RCC 7860 (cell line): ENCODE results near the gene NFIB.

Experiments used
- DNase-seq: peaks from one replicate; pipeline ENCODE4 v3.0.0-alpha.2; 2015; ENCODE audit warnings: low spot score
- FAIRE-seq: peaks from 2 replicates; lab custom pipeline; 2012; peaks lifted over from hg19 to GRCh38; lab: Jason Lieb, UNC

NFIB gene

DNA sequence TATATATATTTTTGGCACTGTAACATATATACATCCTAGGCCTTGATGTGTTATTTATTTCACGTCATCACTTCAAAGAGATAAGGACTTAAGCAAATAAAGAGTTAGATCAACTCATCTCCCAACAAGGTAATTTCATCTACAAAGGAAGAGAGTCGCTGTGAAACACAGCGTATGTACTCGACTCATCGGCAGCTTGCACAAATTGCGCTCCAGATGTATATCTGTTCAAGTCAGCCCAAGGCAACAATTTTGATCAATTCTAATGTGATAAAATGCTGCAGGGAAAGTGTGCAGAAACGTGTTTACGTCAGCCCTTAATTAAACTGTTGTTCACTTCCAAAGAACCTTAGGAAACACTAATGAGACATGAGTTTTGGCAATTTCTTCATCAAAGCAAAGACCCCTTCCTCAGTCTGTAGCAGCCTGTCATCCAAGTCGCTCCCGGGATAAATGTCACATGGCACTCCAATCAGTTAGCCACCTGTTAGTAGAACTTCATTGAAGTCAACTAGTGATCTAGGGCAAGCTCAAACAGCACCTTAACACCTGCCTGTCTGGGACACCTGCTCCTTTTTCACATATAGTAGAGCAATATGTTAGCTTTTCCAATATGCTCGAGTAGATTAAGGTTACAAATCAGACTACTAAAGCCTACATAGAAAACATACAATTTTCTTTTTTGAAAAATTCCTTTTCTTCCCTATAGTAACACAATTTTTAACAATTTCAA is 182.4 kb downstream of the NFIB start:
- FAIRE-seq (no peak), DNase-seq (no peak)

DNA sequence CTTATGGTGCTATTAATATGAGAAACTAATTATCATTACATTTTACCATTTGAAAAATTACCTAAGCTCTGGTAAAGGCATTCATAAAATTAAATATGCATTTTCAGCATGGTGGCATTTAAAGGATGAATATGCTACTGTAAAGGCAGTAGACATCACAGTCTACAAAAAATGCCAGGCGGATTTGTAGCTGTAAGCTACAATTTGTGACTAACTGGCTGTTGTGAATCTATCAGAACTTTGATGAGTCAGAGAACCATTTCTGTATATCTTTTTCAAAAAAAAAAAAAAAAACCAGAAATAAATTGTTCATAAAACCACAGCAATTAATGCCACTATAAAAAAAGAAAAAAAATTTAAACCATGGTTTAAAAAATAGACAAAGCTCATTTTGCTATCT is 186.3 kb downstream of the NFIB start:
- FAIRE-seq (no peak), DNase-seq (no peak)

DNA sequence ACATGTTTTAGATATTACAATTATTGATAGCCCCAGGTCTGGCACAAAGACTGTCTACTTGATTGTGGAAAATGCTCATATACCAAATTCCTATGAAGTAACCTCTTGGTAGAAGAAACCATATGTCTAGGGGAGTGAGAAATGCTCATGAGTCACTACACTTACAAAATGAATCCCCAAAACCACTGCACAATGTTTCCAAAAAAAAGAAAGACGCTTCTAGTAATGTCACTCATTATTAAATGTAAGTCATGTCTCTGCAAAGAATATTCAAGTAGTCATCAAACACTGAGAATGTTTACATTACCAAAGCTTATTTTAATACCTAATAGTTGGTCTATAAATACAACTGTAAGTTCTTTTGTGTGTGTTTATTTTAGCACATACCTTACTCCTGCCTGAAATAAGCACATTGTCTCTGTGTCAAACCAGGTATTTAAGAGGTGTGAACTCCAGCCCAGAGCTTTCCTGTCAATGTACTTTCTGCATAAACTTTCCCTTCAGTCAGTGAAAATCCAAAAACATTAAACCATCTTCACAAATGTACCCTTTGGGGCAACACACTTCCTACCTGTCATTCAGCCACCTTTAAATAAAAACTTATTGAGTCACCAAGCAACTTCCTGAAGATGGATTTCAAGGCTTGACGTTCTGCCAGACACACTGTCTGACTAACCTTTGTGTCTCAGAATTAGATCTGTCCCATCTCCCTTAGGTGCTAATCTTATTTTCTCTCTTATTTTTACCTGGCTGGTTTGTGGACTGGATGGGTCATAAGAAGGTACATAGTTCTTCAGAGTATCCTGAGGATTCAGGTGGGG is 194.0 kb downstream of the NFIB start:
- FAIRE-seq, result no peak
- no peak for DNase-seq

DNA sequence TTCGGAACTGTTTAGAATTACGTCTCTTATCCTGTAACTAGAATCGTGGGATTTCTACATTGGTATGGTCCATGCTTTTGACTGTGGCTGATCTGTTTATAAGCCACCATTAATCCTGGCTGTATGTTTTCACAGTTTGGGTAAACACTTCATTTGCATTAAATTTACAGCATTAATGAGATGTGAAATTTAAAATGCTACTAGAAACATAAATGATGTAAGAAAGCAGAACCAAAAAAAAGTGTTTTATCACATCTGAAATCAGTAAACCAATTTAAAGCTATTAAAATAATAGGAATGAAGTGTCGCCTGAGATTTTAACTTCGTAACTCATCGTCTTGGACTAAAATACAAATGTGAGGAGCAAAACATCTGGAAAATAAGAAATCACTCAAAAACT is 201.7 kb downstream of the NFIB start:
- no peak for DNase-seq
- no peak for FAIRE-seq

DNA sequence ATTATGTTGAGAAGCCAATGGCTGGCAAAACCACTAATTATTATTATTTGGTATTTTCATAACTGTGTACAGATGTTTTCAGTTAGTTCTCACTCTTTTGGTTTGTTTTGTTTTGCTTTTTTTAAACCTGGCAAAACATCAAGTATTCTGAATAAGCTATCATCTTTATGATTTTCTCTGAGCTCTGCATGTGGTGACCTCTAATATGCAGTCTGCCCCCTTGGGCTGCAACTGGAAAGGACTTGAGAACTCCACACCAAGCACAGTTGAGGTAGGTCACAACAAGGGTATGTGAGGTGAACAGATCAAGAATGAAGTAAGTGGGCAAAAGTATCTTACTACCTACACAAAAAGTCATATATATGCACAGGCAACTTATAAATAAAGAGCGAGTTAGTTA is 202.2 kb downstream of the NFIB start:
- no peak for FAIRE-seq
- DNase-seq, result no peak

DNA sequence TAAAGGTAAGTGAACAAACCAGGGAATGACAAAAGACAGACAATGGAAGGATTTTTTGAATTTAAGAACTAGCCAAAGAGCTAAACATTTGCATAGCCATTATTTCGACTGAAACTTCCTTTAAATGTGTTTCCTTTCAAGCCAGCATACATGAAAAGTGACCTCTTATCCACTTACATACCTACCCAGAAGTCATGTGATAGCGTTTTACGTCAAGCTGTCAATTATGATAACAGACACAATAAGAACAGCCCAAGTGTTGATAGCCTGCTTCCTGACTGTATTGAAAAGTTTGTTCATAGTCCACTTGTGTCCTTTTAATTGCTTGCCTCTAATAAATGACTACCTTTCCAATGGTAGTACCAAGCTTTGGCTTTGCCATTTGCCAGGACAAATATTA is 206.0 kb downstream of the NFIB start:
- FAIRE-seq (no peak), DNase-seq (no peak)

DNA sequence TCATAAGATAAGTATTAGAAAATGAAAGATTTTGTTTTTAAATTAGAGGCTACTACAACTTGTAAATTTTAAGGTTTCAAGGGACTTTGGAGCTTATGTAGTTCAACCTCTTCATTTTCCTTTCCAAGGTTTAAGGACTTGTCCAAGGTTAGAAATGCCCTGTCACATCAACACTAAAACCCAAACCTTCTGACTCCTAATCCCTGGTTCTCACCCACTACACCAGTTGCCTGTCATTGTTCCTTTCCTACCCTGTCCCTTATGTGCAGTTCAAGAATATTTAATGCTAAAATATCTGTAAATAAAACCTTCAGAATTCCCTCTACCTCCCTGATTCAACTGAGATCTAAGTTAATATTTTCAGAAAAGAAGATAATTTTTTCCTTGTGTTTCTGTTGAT is 206.4 kb downstream of the NFIB start:
- DNase-seq (no peak), FAIRE-seq (no peak)

DNA sequence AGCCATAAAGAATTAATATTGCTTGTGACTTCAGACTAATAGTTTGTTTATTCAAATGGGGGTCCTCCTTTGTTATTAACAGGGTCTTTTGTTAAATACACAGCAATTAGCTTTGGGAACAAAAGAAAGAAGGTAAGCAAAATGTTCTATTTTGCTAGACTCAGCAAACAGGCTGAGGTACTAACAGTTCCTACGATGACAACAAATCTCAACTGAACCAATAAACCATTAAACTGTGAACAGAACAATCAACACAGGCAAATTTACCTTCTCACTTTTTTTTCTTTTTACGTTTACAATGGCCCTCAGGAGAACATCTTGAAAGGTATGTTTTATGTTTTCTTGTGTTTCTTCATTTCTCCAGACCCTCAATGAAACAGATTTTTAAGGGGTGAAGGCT is 207.2 kb downstream of the NFIB start:
- no peak for DNase-seq
- no peak for FAIRE-seq

DNA sequence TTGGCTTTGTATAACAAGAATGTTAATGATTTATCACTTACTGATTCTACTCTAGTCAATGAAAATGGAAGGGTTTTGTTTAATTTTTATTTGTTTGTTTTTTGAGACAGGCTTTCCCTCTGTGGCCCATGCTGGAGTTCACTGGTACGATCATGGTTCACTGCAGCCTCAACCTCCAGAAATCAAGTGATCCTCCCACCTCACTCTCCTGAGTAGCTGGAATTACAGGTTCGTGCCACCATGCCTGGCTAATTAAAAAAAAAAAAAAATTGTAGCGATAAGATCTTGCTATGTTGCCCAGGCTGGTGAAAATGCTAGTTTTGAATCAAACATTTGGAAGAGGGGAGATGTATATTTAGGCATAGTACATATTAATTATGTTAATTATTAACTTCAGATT is 209.4 kb downstream of the NFIB start:
- FAIRE-seq (no peak), DNase-seq (no peak)

DNA sequence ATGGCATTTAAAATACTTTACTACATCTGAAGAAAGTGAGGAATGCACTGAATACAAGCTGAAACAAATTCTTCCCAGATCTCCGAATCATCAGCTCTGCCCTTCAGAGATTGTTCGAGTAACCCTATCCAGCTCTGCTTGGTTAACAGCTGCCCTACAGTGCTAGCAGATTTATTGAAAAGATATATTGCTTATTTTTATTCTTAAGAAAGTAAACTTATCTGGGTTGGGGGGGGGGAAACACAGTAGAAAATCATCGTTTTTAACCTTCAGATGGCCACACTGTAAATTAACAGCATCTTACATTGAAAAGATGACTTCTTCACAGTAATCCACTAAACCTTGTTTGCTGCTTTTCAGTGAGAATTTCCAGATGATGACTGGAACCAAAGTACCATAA is 210.8 kb downstream of the NFIB start:
- no peak for DNase-seq
- no peak for FAIRE-seq

DNA sequence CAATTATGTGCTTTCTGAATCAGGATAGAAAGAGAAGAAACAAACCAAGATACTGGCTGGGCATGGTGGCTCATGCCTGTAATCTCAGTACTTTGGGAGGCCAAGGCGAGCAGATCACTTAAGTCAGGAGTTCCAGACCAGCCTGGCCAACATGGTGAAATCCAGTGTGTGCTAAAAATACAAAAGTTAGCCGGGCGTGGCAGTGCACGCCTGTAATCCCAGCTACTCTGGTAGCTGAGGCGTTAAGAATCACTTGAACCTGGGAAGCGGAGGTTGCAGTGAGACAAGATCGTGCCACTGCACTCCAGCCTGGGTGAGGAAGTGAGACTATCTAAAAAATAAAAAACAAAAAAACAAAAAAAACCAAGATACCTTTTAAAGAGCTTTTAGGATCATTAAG is 214.2 kb downstream of the NFIB start:
- no peak for FAIRE-seq
- DNase-seq, result no peak

DNA sequence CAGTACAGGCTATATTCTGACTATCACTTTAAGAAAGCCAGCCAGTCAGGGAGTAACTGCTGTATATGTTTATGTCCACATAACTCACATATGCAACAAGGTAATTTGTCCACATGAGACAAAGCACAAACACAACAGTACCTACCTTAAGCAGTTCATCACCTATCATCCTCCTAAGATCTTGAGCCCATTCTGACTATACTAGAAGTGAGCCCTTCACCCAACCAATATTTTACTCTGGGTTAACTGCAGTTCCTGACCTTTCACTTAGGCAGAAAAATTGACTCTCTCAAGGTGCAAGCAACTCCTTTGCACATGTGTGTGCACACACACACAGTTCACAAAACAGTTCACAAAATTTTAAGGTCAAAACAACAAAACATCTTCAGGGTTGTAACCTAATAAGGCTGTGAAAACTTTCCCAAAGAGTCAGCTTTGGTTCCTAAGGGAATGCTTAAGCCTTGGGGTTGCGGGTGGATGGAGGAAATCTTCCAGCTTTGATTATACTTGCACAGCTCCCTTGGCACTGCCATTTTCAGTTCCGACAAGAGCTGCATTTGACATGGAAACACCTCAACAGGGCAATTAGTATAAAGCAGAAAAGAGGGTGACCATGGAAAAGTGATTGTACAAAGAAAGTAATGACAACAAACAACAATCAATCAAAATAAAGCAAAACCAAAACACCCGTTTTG is 215.3 kb downstream of the NFIB start:
- no peak for FAIRE-seq
- no peak for DNase-seq

DNA sequence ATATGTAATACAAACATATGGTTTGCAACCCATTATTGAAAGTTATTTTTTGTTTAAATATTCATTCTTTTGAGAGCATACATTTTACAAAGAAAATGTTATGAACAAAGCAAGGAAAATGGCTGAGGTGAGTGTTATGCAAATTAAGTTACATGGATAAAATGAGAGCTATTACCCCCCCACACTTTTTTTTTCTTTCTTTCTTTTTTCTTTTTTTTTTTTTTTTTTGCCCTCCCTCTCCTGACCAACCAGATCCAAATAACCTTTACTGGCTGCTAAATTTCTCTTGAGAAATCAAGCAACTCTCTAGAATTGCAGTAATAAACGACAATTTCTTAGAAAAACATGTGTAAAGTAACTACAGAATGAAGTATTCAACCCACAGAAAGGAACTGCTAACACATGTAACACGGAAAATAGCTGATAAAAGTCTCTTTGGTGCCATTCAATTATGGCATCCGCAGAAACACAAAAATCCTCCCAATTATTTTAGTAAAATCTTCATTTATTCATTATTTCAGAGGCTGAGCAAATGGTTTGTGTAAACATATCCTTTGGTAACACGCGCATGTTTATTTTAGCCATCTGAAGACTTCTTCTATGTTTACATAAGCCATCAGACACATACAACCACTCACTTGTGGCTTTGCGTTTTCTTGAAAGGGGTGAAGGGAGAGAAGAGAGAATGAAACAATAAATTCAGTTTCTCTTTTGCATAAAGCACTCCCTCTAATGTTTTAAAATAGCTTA is 216.1 kb downstream of the NFIB start:
- FAIRE-seq, result no peak
- DNase-seq, result no peak

DNA sequence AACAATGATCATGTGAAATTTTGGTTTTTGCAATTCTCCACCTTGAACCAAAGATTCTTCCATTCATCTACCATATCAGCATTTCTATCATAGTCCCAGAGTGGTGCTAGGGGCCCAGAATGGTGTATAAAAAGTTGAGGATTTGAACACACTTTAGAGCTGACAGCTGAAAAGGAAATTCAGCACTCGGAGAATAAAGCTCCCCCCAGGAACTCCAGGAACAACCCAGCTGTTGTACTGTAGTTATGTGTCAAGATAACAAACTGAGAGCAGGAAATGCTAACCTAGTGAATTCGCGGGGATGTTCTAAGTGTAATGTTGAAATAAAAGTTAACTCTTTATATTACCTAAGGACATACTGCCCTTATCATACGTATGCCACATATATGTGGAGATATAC is 216.7 kb downstream of the NFIB start:
- DNase-seq, result no peak
- no peak for FAIRE-seq

DNA sequence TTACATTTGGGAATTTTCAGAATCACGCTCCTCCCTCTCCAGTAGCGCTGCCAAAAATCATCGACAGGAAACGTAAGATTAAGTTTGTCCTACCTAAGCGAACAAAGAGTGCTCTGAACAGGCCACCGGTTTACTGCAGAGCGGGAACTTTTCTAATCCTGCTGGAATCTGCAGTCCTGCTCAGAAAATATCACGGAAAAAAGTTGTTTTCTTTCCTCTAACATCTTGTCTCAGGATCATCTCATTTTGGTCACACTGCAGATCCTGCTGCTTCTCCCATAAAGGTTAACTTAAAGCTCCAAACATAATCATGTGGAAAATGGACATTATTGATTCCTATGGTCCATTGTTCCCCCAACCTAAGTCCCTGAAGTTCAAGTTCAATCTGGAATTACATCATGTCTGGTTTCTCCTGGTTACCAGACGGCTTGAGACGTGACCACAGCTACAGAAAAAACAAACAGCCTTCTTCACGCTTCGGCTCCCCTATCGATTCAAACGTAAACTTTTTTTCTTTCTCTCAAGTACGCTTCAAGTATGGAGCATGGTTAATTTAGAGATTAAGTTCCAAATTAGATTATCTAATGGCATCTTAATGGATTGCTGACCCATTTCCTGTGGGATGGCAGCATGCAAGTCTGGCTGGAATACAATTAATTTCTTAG is 217.6 kb downstream of the NFIB start:
- DNase-seq (no peak), FAIRE-seq (no peak)

DNA sequence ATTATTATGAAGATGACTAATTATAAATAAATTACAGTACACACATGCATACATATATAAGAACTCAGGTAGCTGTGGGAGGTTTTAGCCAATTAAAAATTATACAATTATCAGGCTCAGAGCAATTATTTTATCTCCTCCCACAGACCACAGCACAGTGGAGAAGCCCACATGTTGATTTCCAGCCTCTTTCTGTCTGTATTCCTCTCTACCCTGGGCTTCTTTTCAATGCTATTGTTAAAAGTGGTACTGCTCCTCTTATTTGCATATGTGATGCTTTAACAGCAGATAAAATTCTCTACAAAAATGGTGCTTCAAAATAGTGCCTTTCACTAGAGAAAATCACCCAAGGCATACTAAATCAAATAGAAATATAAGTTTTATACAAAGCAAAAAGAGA is 218.7 kb downstream of the NFIB start:
- DNase-seq, result no peak
- no peak for FAIRE-seq

DNA sequence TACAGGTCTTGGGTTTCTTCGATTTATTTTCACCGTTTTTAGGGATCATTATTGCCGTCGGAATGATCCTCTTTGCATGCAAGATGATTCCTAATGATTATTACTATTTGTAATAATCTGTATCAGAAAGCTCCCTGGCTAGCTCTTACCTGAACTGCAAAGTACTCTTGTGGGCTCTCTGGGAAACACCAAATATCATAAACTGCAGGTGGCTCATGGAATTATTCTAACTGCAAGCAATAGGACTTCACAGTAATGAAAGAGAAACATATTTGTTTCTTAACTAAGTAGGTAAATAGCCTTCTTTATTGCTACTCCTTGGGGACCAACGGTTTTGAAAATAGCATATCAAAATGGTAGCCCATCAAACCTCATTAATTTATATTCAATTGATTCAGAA is 219.4 kb downstream of the NFIB start:
- no peak for FAIRE-seq
- no peak for DNase-seq

DNA sequence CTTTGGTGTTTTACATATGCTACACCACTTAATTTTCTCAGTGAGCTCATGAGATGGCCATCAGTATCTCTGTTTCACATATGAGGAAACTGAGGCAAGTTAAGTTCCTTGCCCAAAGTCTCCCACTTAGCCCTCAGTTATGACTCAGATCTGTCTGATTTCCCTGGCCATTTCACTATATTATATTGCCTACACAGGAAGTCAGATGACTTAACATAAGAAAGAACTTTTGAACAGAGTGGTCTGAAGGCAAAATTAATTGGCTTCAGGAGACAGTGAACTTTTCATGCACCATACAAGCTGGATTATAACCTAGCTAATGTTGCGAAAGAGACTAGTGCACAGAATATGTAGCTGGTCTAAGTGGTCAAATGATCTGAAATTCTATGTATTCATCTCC is 221.6 kb downstream of the NFIB start:
- FAIRE-seq (no peak), DNase-seq (no peak)

DNA sequence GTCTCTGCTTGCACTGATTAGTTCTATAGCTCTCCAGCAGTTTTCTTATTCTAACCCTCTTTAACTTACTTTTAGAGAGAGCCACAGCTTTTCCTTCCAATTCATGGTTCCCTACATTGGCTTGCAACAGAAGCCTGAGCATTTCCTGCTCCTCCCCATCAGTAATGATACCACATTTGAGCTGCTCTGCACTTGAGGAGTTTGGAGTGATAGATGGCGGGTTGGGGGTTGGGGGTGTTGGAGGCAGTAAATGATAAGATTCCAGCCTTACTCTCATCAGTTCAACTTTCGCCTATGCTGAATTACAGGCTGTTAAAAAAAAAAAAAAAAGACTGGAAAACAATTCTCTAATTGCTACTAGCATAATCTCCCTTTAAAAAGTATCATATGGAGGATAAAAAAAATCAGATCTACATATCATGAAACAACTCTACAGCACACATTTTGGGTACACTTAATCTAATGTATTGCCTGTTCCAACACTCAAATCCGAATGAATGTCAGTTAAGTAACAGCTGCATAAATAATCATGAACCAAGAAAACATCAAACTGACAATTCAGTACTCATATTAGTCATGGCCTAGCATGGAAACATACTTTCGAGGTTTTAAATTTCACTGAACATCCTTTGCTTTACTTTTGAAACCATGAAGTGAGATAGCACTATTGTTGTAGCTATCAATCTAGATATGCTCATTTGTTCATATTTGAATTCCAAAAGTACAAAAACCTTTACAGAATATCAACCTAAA is 224.7 kb downstream of the NFIB start:
- DNase-seq, result no peak
- FAIRE-seq, result no peak

DNA sequence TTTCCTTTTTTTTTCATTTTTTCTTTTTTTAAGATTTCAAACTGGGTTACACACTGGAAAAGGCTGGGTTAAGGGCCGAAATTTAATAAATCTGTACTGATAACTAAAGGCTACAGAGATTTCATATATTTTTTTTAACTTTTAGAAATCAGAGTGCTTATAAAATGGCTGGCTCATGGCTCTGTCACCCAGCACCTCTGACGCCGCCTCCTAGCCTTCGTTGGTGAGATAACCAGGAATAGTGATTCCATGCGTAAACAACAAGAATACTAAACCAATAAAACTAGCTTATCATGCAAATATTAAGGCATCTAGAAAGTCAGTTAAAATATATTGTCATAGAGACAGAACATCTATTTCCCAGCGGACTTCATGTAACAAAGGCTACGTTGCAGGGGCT is 226.4 kb downstream of the NFIB start:
- FAIRE-seq (no peak), DNase-seq (no peak)
